Vagina (tissue), 2 donors: ENCODE data around the gene TIMP3.

Experiments used
- CTCF ChIP-seq, 3 experiments: fragments of 450-650 bp in 2 of 3; fragments of 200-600 bp in 1 of 3; sonication (generic) in 1 of 3; IDR thresholded peaks; one replicate each; pipeline ENCODE4 v1.5.1; 2017 to 2019; ENCODE audit warnings: antibody characterized with exemption in 3 of 3, mild to moderate bottlenecking in 2 of 3, moderate library complexity in 2 of 3
- POLR2A ChIP-seq, 2 donors: fragments of 450-650 bp; IDR thresholded peaks; one replicate each; pipeline ENCODE4 v1.6.1; 2017; ENCODE audit warnings: antibody characterized with exemption in 2 of 2, mild to moderate bottlenecking in 2 of 2, moderate library complexity in 2 of 2

- TF ChIP-seq POLR2A (IDR thresholded peaks at IDR 0.05), result no peak
- TF ChIP-seq CTCF (IDR thresholded peaks at IDR 0.05), result no peak
Measured at GRCh38 chr22:32754413-32755041, 47.0 kb upstream of the TIMP3 start.
